Measurements from ENCODE around the gene TRMT44.

Gene TRMT44

GRCh38 chr4:8400632-8401325 lies 39.8 kb upstream of the TRMT44 start:
- TF ChIP-seq CTCF (IDR thresholded peaks at IDR 0.05; ENCODE audit: insufficient read depth, low read depth, low read length, missing control alignments), result no peak
- no peak overlapping the region for H3K4me3 ChIP-seq (ENCODE audit: low read depth, low read length)
- no peak for DNase-seq (ENCODE audit: low read depth)

GRCh38 chr4:8401665-8402064 lies 38.9 kb upstream of the TRMT44 start:
- TF ChIP-seq CTCF (IDR thresholded peaks at IDR 0.05; ENCODE audit: insufficient read depth, low read depth, low read length, missing control alignments), result no peak
- DNase-seq (ENCODE audit: low read depth), result no peak
- H3K4me3 ChIP-seq (ENCODE audit: low read depth, low read length), result no peak overlapping the region

GRCh38 chr4:8402181-8402597 lies 38.4 kb upstream of the TRMT44 start:
- no peak for DNase-seq (ENCODE audit: low read depth)
- TF ChIP-seq CTCF (IDR thresholded peaks at IDR 0.05; ENCODE audit: insufficient read depth, low read depth, low read length, missing control alignments), result no peak

DNA sequence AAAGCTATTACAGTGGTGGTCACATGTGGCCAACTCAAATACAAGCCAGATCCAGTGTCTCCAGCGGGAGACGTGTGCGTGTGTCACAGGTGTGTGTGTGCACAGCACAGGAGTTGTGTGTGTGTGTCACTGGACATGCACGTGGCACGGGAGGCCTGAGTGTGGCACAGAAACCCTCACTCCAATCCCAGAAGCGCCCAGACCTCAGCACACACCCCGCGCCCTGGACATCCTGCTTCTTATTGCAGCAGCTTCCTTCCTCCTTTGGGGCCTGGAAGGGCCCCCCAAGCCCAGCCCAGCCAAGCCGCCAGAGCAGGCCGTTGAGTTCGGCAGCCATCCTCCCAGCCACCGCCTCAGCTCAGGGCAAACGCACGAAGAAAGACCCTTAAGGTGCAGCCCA lies 37.9 kb upstream of the TRMT44 start:
- no peak for DNase-seq (ENCODE audit: low read depth)
- no peak for TF ChIP-seq CTCF (IDR thresholded peaks at IDR 0.05; ENCODE audit: insufficient read depth, low read depth, low read length, missing control alignments)
- H3K4me3 ChIP-seq (ENCODE audit: low read depth, low read length), result no peak overlapping the region

More at GRCh38 chr4:8402181-8402597, 38.4 kb upstream of the TRMT44 start:
- H3K4me3 ChIP-seq (ENCODE audit: low read depth, low read length), result no peak overlapping the region

DNA sequence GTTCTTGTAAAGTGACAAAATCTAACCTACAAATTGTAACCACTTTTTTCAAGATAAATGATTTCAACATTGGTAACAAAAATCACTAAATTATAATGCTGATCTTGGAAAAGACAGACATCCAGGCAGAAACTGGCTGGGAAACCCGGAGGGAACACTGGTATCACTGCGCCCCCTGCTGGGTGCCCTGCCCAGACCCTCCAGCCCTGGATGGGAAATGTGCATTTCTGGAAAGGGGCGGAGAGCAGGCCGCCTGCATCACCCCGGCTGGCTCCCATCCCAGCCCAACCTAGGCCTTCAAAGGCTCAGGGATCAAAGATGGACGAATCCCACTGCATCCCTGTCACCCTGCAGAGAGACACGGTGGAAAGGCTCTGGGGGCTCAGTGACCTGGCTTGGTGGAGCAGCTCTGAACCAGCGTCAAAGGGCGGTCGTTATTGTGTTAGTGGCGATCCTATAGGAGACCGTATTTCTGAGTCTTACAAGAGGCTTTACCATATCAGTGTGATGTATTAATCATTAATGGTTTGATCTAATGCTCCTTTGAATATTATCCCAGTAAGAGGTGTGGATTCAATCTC lies 37.3 kb upstream of the TRMT44 start:
- H3K4me3 ChIP-seq (ENCODE audit: low read depth, low read length), result no peak overlapping the region
- peak; percentile 42 for DNase-seq (ENCODE audit: low read depth)
- peak; percentile 78 for TF ChIP-seq CTCF (IDR thresholded peaks at IDR 0.05; ENCODE audit: insufficient read depth, low read depth, low read length, missing control alignments)

DNA sequence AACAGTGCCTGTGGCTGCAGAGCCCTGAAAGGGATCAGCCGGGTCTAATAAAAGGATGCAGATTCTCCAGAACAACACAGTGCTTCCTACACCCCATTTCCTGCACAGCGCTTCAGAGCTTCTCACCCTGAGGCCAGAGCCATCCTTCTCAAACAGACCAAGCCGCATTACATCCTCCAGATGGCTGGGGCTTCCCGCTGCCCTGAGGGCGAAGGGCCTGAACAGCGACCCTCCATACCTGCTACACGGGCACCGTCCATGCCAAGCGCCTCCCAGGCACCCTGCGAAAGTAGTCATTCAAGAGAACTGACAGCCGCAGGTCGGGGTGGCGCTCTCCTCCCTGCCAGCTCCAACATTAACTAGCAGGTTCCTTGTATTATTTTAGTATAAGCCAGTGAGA lies 36.6 kb upstream of the TRMT44 start:
- no peak for TF ChIP-seq CTCF (IDR thresholded peaks at IDR 0.05; ENCODE audit: insufficient read depth, low read depth, low read length, missing control alignments)
- DNase-seq (ENCODE audit: low read depth), result no peak
- H3K4me3 ChIP-seq (ENCODE audit: low read depth, low read length), result no peak overlapping the region

All from GM12865 (cell line).